Eye (tissue), 1 donor: Measurements from ENCODE around the gene ROR1.
"Not testable (repeated sequence)": the region's sequence is repeated elsewhere in the genome, so short reads cannot be mapped to it uniquely, and the experiment has no call there.

Experiments used
- DNase-seq: peaks from one replicate; pipeline ENCODE4 v3.0.0-alpha.2; 2015

Gene ROR1

DNA sequence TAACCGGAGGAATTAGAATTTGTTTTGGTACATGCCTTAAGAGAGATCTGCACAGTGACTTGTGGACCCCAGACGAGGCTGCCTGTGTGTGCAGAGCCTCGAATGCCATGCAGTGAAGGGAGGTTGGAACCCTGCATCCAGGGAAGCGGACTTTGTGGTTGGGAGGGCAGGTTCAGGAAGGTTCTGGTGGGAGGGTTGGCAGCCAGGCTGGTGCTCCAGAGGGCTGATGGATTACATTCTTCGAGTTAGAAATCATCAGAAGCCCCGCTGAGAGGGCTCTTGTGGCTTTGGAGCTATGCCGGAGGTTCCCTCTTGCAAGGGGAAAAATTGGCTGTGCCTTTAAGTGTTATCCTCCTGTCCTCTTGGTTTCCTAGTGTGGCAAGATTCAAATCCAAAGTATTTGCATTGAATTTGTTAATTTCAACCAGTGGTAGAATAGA, 21.1 kb downstream of the ROR1 start:
- peak; percentile 14 for DNase-seq

DNA sequence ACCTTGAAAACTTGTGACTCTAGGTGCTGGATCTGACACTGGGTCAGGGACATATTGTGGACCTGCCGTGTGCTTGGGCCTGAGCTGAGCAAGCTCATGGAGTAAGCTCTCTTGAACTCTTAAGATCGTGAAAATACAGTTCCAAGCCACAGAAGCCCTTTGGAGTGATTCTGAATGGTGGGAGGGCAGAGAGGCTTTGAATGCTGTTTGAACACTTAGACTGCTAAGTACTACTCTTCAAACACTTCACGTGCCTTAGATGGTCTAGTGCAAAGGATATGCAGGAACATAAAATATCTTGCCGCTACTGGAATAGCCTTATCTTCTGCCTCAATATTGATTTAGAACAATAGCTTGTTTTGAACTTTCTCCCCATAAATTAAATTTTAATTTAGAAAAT, 21.6 kb downstream of the ROR1 start:
- no peak for DNase-seq

DNA sequence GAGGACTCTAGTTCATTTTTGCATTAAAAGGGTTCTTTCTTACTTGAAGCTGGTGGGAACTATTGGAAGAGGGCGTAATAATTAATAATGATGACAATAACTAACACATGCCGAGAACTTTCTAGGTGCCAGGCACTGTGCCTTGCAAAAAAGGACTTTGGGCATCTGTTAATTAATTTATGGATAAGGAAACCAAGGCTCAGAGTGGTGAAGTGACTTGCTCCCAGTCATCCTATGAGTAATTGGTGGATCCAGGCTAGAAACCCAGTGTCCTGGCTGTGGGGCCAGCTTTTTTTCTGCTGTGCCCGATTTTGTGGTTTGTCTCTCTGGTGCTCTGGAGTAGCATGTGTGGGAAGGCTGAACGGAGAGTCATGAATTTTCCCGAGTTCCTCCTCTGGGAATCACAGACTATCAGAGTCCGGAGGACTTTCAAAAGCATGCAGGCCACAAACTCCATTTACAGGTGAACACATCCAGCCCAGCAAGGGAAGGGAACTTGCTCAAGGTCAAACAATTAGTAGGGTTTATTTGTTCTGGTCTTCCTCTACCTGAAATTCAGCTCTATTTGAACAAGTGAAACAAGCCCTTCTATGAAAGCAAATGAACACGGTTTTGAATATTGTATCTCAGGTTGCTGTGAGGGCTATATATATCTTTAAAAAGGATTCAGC, 23.4 kb downstream of the ROR1 start:
- DNase-seq, result no peak

- DNase-seq, result no peak
Measured at GRCh38 chr1:63798284-63798683, 24.5 kb downstream of the ROR1 start.

GRCh38 chr1:63799307-63799706, 25.5 kb downstream of the ROR1 start:
- DNase-seq, result no peak

DNA sequence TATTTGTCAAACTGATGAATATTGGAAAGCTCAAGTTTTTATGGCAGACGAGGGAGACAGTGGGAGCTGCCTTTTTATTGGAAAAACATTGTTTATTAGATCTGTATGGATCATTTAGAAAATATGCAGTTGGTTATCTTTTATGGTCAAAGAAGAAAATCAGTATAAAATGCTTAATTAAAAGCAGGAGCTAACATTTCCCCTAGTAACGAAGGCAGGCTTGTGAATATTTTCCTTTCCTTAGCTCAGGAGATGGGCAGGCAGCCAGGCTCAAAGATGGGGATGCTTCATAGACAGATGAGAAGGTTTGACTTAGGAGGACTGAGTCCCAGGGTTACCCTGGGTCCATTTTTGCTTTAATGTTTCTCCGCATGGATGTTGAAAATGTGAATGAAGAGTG, 26.0 kb downstream of the ROR1 start:
- DNase-seq, result no peak

GRCh38 chr1:63802109-63802508, 28.3 kb downstream of the ROR1 start:
- no peak for DNase-seq

DNA sequence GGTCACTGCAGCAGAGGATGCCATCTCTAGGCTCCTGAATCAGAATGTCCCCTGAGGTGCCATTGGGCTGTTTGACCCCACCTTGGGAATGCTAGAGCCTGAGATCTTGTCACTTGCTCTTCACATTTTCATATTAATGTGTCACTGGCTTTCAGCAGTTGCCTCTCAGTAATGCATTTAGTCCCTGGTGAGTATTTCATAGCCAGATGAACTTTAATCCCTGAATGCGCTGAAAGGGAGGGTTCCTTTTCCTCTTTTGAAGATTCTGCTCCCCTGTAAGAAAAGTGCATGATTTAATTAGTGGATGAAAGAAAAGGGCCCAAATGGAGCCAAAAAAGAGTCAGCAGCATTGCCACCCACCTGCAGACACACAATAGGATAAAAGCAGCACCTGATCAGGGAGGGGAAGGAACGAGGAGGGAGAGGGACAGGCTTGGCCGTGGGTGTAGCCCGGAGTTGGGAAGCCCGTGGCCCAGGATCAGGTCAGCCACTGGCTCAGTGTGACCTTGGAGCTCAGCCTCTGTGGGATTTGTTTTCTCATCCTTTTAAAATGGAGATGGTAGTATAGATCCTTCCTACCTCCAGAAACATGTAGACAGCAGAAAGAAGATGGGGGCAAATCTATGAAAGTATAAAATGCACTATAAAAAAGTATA, 31.1 kb downstream of the ROR1 start:
- DNase-seq, result peak; percentile 40

GRCh38 chr1:63807046-63807445, 33.2 kb downstream of the ROR1 start:
- peak; percentile 65 for DNase-seq

DNA sequence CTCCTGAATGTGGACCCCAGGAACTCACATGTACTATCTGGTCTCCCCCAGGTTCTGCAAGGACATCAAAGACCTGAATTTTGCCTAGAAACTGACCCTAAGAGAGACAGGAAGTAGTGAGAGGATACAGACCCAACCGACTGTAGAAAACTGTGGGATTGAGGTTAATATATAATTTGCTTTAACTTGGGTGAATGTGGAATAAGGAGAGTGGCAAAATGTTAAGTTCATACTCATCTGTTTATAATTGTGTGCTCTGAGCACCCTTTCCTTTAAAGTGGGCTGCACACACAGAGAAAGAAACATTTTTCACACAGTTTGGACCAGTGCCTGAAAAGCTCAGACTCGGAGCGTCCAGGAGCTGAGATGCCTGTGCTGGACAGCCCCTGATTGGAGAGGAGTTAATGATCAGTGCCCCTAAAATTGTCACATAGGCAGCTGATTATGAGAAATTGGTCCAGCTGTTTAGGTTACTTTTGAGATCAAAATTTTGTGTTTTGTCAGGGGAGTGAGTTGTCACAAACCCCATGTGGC, 37.2 kb downstream of the ROR1 start:
- DNase-seq, result no peak

DNA sequence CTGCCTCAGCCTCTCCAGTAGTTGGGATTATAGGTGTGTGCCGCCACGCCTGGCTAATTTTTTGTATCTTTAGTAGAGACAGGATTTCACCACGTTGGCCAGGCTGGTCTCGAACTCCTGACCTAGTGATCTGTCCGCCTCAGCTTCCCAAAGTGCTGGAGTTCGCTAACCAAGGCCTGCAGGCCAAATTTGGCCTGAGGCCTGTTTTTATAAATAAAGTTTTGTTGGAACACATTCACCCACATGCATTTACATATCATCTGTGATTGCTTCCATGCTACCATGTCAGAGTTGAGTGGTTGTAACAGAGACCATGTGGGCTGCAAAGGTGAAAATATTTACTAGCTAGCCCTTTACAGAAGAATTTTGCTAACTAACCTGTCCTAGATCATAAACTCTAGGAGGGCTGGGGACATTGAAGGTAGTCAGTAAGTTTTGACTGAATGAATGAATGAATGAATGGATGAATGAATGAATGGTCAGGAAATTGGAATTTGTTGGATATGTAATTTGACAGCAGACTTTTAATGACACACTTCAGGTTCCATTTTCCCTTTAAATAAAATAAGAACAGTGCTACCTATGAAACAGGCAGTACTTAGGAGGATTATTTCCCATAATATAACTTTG, 38.4 kb downstream of the ROR1 start:
- DNase-seq, result no peak

GRCh38 chr1:63813829-63814277, 40.0 kb downstream of the ROR1 start:
- no peak for DNase-seq

GRCh38 chr1:63816217-63816815, 42.5 kb downstream of the ROR1 start:
- not testable (repeated sequence) for DNase-seq

- DNase-seq, result no peak
Measured at GRCh38 chr1:63817152-63817667, 43.4 kb downstream of the ROR1 start.

DNA sequence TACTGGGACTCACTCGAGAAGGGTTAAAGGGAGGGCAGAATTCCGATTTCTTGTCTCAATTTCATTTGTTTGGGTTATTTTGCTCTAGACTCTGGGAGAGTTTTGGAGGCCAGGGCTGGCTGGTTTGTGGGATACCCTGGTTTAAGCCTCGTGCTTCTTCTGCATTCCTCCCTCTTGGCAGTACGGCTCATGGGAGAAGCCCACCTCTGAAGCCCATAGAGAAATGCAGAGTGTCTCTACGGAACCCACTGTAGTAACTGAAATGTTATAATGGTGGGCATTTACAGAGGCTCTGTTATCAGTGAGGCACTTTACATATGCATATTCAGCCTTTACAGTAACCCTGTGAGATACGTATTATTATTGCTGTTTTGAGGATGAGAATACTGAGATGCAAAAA, 43.9 kb downstream of the ROR1 start:
- no peak for DNase-seq

DNA sequence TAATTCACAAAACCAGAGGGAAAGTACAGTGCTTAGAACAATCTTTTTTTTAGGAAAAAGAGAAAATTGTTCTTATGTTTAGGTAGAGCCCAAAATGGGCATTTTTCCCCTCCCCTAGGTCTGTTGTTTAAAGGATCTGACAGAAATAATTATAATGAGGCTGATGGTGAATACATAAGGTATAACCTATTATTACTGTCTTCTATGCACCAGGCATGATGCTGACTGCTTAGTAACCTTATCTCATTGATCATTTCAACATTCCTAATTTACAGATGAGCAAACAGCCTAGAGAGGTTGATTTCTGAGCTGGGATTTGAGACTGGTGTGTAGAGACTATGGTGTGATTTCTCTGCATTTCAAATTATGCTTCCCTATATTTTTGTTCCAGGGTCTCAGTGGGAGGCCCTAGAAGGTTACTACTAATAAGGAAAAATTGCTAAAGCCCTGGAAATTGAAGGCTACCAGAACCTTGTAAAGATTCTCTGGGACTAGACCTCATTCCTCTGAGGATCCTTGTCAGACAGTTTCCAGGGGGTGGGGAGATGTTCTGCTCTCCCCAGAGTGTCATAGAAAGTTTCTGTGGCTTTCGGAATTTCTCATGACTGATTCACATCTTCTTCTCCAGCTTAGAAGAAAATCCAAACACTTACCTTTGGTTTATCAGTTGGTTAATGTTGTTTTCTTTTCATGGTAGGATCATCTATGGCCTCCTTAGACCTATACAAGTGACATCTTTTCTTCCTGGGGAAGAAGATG, 44.9 kb downstream of the ROR1 start:
- no peak for DNase-seq

DNA sequence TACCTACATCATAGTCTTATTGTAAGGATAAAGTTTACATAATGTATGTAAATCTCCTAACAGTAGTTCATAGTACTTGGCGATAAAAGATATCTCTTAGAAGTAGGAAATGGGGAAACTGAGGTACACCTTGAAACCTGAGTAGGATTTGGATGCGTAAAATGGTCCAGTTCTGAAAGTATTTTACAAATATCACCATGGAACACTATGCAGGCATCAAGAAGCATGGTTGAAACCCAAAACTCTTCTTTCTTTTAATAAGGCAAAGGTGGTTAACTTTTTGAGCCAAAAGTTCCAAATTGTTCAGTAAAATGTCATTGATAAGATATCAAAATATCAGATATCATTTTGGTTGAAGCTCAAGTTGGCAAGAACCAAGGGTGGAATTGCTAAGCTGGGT, 46.0 kb downstream of the ROR1 start:
- no peak for DNase-seq

DNA sequence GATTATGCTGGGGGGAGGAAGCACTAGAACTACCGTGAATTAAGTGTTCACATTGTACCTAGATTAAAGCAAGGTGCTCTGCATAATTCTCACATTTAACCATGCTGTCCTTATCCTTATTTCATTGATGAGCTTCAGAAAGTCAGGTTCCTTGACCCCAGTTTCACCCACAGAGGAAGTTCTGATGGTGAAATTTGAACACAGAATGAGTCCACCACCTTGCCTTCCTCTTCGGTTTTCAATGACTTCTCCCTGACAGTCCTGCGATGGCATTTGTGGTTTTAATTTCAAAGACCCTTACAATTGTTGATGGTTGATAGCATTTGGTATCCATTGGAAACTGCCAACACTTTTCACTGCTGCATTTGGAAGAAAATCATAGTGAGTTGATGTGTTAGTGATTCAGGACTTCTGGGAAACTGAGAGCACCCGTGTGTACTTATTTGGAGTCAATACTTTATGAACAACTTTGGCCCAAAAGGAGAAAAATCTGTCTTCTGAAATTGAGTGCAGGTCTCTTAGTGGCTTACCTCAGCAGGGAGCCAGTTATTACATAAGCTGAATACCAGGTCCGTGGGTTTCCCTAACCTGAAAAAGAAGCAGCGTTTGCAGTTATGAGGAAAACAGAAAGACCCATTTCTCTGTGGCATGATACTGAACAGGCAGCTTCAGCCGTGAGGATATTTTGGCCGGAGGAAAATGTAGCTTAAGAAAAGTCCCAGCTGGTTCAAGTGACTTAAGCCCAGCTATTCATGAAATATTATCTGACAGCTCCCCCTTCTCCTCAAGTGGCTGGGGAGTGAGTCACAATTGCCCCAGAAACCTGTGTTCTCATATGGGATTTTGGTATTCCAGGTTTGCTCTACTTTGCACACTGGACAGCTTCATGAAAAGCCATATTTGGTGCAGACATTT, 47.5 kb downstream of the ROR1 start:
- DNase-seq, result no peak

GRCh38 chr1:63822540-63822939, 48.7 kb downstream of the ROR1 start:
- no peak for DNase-seq

- DNase-seq, result no peak
Measured at GRCh38 chr1:63824451-63824850, 50.6 kb downstream of the ROR1 start.

DNA sequence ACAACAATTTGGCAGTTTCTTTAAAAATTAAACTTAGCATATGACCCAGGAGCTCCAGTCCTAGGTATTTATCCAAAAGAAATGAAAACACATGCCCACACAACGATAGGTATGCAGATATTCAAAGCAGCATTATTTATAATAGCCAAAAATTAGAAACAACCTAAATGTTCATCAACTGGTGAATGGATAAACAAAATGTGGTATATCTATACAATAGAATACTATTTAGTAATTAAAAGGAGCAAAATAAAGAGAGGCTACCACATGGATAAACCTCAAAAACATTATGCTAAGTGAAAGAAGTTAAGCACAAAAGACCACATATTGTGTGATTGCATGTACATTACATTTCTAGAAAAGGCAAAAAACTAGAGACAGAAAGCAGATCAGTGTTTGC, 51.3 kb downstream of the ROR1 start:
- DNase-seq, result no peak
